IMR-90 (cell line): ENCODE measurements around the gene F10. TPM values are rescaled to one million over a fixed set of nuclear protein-coding genes. Genes with fewer than 3 reads are reported as not detected.

Experiments
- MXI1 ChIP-seq: IDR thresholded peaks from 2 replicates; pipeline ENCODE4 v1.6.1; 2012; ENCODE audit warnings: low read depth, mild to moderate bottlenecking, low read length, moderate library complexity, borderline replicate concordance
- polyA plus RNA-seq, 3 experiments: library from polyadenylated mRNA; depleted of rRNA; stranded (reverse); fragments of >200 nt; gene quantifications; 2 replicates each; pipeline ENCODE4 v1.2.3, GENCODE V29; 2012; ENCODE audit warnings: low replicate concordance in 1 of 3
- total RNA-seq: library from RNA; depleted of rRNA; stranded (reverse); fragments of >200 nt; gene quantifications from 2 replicates; pipeline ENCODE4 v1.2.3, GENCODE V29; 2012
- TF ChIP-seq, protein P1 (sequence below): conservative IDR thresholded peaks from 2 replicates; pipeline ENCODE4 v1.5.1; 2012; ENCODE audit warnings: mild to moderate bottlenecking, low read depth, low read length, improper control_type of control experiment

The F10 gene
- total and polyA plus RNA-seq, 2 of the 4 experiments (the other 2 are of a cell fraction): 9.1 to 19.5 TPM

DNA sequence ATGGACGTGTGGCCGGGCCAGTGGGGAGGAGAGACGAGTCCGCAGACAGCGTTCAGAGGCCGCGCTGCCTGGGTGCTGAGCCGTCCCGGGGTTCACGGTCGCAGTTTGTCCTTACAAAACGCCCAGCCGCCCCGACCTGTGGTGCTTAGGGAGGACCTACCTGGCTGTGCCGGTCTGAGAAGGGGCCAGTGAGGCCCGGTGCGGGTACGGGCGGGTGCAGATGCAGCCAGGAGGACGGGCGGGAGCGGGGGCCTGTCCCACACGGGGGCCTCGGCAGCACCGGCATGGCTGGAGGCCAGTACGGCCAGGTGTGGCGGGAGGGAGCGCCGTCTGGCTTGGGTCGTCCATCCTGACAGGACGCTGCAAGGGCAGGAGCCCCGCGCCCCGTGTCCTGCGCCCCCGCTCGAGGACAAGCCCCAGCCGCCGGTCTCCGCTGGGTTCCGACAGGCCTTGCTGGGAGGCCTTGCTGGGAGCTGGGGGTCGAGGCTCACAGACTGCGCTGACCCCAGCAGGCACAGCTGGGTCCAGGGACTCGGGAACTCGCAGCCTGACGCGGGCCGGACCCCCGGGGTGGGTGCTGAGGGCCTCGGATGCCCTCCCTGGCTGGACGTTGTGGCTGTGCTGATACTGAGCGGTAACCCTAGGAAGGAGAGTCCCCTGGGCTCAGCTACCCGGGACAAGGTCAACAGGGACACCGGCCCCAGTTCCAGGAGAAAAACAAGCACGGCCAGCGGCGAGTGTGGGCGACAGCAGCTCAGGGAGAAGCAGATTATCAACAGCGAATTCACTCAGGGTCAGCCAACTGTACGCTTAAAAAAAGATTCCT lies 30.6 kb downstream of the F10 start (continued):
- TF ChIP-seq, protein P1, sequence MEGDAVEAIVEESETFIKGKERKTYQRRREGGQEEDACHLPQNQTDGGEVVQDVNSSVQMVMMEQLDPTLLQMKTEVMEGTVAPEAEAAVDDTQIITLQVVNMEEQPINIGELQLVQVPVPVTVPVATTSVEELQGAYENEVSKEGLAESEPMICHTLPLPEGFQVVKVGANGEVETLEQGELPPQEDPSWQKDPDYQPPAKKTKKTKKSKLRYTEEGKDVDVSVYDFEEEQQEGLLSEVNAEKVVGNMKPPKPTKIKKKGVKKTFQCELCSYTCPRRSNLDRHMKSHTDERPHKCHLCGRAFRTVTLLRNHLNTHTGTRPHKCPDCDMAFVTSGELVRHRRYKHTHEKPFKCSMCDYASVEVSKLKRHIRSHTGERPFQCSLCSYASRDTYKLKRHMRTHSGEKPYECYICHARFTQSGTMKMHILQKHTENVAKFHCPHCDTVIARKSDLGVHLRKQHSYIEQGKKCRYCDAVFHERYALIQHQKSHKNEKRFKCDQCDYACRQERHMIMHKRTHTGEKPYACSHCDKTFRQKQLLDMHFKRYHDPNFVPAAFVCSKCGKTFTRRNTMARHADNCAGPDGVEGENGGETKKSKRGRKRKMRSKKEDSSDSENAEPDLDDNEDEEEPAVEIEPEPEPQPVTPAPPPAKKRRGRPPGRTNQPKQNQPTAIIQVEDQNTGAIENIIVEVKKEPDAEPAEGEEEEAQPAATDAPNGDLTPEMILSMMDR: no peak
- no peak for TF ChIP-seq MXI1
